NOMO-1 treated with DMSO at 0.1 percent for 48 hours (cell line): ENCODE data around the gene GCNT1.
"Not testable (repeated sequence)": the region's sequence is repeated elsewhere in the genome, so short reads cannot be mapped to it uniquely, and the experiment has no call there.

ENCODE experiments used
- DNase-seq: peaks from one replicate; lab custom pipeline; 2025; ENCODE audit not compliant: unreplicated experiment; lab: John Stamatoyannopoulos, UW

Gene GCNT1

GRCh38 chr9:76458903-76459693 is at the start of gene GCNT1:
GCNT1 (plus strand) TSS chr9:76459182; CDS start chr9:76502382, 43,200 bp downstream.
- DNase-seq = peak; percentile 61

DNA sequence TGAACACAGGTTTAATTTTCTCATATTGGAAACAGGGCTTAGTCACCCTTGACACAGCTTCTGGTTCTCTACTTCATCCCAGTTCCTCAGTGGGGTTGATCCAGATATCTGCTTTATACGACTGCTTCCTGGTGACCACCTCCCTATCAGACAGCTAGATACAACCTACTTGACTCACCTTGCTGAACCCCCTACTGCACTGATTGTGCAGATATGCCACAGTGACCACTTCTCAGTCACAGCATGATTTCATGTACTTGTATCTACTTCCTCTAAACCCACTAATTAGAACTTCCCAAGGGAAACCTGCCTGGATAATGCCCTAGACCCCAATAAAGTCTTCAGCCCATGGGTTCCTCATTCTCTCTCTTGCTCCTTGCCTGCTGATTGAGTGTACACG is 46.3 kb upstream of the GCNT1 start:
- no peak for DNase-seq

DNA sequence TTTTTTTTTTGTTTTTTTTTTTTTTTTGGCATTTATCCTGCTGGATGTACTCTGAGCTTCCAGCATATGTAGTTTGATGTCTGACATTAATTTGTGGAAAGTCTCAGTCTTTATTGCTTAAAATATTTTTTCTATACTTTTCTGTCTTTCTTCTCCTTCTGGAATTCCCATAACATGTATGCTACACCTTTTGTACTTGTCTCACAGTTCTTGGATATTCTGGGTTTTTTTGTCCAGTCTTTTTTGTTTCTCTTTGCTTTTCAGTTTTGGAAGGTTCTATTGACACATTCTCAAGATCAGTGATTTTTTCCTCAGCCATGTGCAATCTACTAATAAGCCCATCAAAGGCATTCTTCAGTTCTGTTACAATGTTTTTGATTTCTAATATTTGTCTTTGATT is 45.3 kb upstream of the GCNT1 start:
- no peak for DNase-seq

- peak; percentile 3 for DNase-seq
Measured at GRCh38 chr9:76414661-76415060, 44.3 kb upstream of the GCNT1 start.

DNA sequence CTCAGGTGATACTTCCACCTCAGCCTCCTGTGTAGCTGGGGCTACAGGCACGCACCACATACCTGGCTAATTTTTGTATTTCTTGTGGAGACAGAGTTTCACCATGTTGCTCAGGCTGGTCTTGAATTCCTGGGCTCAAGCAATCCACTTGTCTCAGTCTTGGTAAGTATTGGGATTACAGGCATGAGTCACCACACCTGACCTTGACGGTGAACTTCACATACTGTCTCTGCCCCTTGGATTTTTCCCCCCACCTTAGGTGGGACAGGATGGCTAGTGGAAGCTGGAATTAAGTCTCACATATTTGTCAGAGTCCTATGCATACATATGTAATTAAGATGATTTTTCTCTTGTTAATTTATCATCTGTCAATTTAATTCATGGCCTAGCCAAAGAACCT is 43.8 kb upstream of the GCNT1 start:
- DNase-seq = no peak

GRCh38 chr9:76415731-76416130 is 43.3 kb upstream of the GCNT1 start:
- no peak for DNase-seq

DNA sequence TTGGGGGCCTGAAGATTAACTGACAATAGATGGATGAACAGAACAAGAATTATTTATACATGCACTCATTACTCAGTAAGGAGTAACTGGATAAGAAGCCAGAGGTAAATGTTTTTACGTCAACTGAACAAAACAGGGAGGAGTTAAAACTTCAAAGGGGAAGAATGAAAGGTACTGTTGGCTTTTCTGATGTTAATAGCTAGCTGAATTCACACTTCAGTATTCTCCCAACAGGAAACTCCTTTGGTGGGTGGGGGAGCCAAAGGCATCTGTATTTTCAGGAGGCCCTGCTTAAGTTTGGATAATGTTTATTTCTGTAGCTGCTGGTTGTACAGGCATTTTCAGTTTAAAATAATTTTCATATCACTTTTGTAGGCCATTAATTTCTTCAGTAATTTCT is 41.6 kb upstream of the GCNT1 start:
- DNase-seq = no peak

DNA sequence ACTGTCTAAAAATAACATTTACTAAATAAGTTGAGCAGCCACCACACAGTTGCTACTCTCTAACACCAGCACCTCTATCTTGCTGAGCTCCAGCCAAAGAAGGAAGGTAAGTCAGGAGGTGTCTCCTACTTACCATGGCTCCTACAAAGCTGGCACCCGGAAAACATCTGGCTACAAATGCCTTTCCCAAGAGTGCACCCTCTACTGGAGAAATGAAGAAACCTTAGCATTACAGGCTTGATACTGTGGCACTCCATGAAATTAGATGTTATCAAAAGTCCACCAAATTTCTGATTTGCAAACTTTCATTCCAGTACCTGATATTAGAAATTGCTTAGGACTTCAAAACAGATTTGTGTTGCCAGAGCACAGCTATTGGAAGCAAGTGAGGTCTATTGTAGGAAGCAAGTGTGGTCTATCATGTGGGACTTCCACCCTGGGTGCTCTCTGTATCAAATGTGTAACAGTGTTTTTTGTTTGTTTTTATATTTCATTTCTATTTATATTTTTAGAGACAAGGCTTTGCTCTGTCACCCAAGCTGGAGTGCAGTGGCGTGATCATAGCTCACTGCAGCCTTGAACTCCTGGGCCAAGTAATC is 39.1 kb upstream of the GCNT1 start:
- DNase-seq = no peak

DNA sequence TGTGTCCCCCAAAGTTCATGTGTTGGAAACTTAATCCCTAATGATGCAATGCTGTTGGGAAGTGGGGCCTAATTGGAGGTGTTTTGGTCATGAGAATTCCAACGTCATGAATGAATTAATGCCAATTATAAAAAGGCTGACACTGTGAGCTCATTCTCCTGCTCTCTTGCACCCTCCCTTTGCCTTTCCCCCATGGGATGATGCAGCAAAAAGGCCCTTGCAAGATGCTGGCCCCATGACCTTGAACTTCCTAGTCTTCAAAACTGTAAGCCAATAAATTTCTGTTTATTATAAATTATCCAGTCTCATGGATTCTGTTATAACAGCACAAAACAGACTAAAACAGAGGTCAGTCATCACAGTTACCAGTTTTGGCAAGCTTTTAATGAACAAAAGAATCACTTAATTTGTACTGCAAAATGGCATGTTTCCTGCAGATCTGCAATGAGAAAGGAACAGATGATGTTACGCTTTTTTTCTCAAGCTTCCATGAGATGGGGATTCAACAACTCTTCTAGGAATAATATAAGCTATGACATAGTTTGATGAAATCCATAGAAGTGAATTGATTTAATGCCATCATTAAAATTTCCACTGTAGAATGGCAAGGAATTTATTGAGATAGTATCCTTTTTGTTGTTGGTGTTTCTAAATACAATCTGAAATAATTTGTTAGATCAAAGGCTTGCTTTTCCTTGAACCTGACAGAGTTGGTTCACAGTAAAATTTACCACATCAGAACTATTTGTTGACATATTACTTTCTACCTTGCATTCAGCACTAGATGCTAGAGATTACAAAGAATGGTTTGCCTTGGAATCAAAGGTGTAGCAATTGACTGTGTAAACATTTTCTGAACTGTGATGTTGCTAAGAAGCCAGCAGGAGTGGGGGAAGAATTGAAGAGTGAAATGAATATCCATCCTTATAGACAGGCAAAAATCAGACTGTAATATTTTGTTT is 35.5 kb upstream of the GCNT1 start:
- DNase-seq = no peak

GRCh38 chr9:76424491-76424890 is 34.5 kb upstream of the GCNT1 start:
- no peak for DNase-seq

DNA sequence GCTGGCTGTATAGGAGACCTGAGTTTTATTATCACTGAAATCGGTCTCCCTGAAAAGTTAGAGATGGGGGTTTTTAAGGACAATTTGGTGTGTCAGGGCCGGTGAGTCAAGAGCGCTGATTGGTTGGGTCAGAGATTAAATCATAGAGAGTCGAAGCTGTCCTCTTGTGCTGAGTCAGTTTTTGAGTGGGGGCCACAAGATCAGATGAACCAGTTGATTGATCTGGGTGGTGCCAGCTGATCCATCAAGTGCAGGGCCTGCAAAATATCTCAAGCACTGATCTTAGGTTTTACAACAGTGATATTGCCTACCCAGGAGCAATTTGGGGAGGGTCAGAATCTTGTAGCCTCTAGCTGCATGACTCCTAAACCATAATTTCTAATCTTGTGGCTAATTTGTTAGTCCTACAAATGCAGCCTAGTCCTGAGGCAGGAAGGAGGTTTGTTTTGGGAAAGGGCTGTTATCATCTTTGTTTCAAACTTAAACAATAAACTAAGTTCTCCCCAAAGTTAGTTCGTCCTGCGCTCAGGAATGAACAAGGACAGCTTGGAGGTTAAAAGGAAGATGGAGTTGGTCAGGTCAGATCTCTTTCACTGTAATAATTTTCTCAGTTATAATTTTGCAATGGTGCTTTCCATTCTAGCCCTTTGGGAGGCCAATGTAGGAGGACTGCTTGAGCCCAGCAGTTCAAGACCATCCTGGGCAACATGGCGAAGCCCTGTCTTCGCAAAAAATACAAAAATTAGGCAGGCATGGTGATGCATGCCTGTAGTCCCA is 33.1 kb upstream of the GCNT1 start:
- no peak for DNase-seq

GRCh38 chr9:76426807-76427419 is 32.1 kb upstream of the GCNT1 start:
- DNase-seq = no peak

GRCh38 chr9:76431601-76432000 is 27.4 kb upstream of the GCNT1 start:
- no peak for DNase-seq

- no peak for DNase-seq
Measured at GRCh38 chr9:76433406-76433805, 25.6 kb upstream of the GCNT1 start.

DNA sequence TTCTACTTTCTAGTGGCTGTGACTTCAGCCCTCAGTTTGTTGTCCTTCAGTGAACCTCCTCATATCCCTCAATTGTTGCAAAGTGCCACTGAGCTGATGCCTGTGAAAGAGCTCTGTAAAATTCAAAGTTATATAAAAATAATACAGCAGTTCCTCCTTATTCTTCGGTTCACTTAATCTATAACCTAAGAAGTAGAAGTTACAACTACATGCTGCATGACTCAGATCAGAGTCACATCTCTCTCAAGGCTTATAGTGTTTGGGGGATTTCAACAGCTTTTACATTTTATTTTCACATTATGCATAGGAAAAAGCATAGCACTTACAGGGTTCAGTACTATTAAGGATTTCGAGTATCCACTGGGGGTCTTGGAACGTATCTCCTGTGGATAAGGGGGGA is 25.1 kb upstream of the GCNT1 start:
- DNase-seq = no peak

DNA sequence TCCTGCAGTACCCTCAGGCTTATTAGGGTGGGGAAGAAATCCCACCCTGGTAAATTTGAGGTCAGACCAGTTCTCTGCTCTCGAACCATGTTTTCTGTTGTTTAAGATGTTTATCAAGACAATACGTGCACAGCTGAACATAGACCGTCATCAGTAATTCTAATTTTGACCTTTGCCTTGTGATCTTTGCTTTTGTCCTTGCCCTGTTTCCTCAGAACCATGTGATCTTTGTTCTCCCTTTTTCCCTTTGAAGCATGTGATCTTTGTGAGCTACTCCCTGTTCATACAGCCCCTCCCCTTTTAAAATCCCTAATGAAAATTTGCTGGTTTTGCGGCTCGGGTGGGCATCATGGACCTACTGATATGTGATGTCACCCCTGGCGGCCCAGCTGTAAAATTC is 24.1 kb upstream of the GCNT1 start:
- not testable (repeated sequence) for DNase-seq

DNA sequence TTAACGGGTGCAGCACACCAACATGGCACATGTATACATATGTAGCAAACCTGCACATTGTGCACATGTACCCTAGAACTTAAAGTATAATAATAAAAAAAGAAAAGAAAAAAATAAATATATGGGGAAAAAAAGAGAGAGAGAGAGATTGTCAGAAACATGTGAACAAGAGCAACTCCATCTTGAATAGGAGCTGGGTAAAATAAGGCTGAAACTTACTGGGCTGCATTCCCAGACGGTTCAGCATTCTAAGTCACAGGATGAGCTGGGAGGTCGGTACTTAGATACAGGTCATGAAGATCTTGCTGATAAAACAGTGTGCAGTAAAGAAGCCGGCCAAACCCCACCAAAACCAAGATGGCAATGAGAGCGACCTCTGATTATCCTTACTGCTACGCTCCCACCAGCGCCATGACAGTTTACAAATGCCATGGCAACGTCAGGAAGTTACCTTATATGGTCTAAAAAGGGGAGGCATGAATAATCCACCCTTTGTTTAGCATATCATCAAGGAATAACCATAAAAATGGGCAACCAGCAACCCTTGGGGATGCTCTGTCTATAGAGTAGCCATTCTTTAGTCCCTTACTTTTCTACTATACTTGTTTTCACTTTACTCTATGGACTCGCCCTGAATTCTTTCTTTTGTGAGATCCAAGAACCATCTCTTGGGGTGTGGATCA is 21.8 kb upstream of the GCNT1 start:
- DNase-seq = not testable (repeated sequence)

DNA sequence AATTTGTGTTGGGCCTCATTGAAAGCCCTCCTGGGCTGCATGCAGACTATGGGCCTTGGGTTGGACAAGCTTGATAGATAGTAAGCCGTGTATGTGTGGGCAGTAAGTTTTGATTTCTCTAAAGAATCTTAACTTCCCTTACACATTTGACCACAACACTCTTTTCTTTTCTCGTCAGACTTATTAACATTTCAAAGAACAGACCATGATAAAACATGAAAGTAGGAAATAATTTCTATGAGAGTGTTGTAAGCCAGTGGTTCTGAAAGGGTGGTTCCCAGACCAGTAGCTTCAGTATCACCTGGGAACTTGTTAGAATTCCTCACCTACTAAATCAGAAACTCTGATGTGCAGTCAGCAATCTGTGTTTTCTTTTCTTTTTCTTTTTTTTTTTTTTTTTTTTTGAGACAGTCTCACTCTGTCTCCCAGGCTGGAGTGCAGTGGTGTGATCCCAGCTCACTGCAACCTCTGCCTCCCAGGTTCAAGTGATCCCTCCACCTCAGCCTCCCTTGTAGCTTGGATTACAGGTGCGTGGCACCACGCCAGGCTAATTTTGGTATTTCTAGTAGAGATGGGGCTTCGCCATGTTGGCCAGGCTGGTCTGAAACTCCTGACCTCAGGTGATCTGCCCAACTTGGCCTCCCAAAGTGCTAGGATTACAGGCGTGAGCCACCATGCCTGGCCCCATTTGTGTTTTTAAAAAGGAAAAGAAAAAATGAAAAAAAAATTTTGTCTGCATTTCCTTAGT is 20.0 kb upstream of the GCNT1 start:
- no peak for DNase-seq
